IPS-15b (cell line): ENCODE results near the gene ITIH1.

Source experiments
- H3K27me3 ChIP-seq: one replicate; pipeline ENCODE4 v1.6.1; 2013; ENCODE audit warnings: low read length; ENCODE audit not compliant: control insufficient read depth, insufficient read depth
- H3K36me3 ChIP-seq: one replicate; pipeline ENCODE4 v1.6.1; 2013; ENCODE audit warnings: low read length; ENCODE audit not compliant: control insufficient read depth, insufficient read depth
- H3K4me1 ChIP-seq: one replicate; pipeline ENCODE4 v1.6.1; 2013; ENCODE audit warnings: mild to moderate bottlenecking, low read length; ENCODE audit not compliant: control insufficient read depth, insufficient read depth
- H3K4me3 ChIP-seq: one replicate; pipeline ENCODE4 v1.5.1; 2013; ENCODE audit warnings: low read depth, low read length
- H3K9ac ChIP-seq: one replicate; pipeline ENCODE4 v1.6.1; 2013; ENCODE audit warnings: low read depth, mild to moderate bottlenecking, low read length
- H3K9me3 ChIP-seq: one replicate; pipeline ENCODE4 v1.6.1; 2013; ENCODE audit warnings: mild to moderate bottlenecking, low read length; ENCODE audit not compliant: control insufficient read depth, insufficient read depth

Gene ITIH1

GRCh38 chr3:52827441-52827840 is 50.0 kb downstream of the ITIH1 start:
- H3K4me3 ChIP-seq, result no peak overlapping the region
- no peaks in the 10 kb centered on the region for H3K9me3 ChIP-seq
- H3K9ac ChIP-seq, result no peak overlapping the region
- H3K4me1 ChIP-seq, result no peaks in the 10 kb centered on the region
- no peaks in the 10 kb centered on the region for H3K36me3 ChIP-seq
- H3K27me3 ChIP-seq, result no peaks in the 10 kb centered on the region

- H3K36me3 ChIP-seq, result no peaks in the 10 kb centered on the region
- no peaks in the 10 kb centered on the region for H3K9me3 ChIP-seq
- no peaks in the 10 kb centered on the region for H3K27me3 ChIP-seq
- H3K4me1 ChIP-seq, result no peaks in the 10 kb centered on the region
- H3K9ac ChIP-seq, result no peak overlapping the region
- H3K4me3 ChIP-seq, result no peak overlapping the region
Measured at GRCh38 chr3:52827866-52828376, 50.5 kb downstream of the ITIH1 start.

- no peak overlapping the region for H3K4me3 ChIP-seq
- no peaks in the 10 kb centered on the region for H3K27me3 ChIP-seq
- H3K9ac ChIP-seq, result no peak overlapping the region
- H3K9me3 ChIP-seq, result no peaks in the 10 kb centered on the region
- H3K36me3 ChIP-seq, result no peaks in the 10 kb centered on the region
- no peaks in the 10 kb centered on the region for H3K4me1 ChIP-seq
Measured at GRCh38 chr3:52829482-52829881, 52.1 kb downstream of the ITIH1 start.

GRCh38 chr3:52829906-52830463 is 52.6 kb downstream of the ITIH1 start:
- no peak overlapping the region for H3K9ac ChIP-seq
- H3K9me3 ChIP-seq, result no peaks in the 10 kb centered on the region
- peaks cover 1% of the 10 kb centered on the region for H3K36me3 ChIP-seq
- no peaks in the 10 kb centered on the region for H3K4me1 ChIP-seq
- H3K4me3 ChIP-seq, result no peak overlapping the region
- H3K27me3 ChIP-seq, result no peaks in the 10 kb centered on the region

- Histone ChIP-seq H3K4me3 (no peak within 1 kb of the TSS), H3K27me3 (no peaks in the 10 kb centered on the region), H3K9ac (no peak within 1 kb of the TSS), H3K36me3 (peaks cover 4% of the 10 kb centered on the region), H3K4me1 (no peaks in the 10 kb centered on the region), H3K9me3 (no peaks in the 10 kb centered on the region)
Measured at GRCh38 chr3:52830535-52831258, 53.3 kb downstream of the ITIH1 start, which contains the start of gene ITIH4. Gene ITIH4, minus strand, starts transcription at chr3:52830672. Its CDS starts 30 bp downstream, at chr3:52830642.

- no peak overlapping the region for H3K9ac ChIP-seq
- no peaks in the 10 kb centered on the region for H3K27me3 ChIP-seq
- no peaks in the 10 kb centered on the region for H3K9me3 ChIP-seq
- peaks cover 4% of the 10 kb centered on the region for H3K36me3 ChIP-seq
- H3K4me3 ChIP-seq, result no peak overlapping the region
- no peaks in the 10 kb centered on the region for H3K4me1 ChIP-seq
Measured at GRCh38 chr3:52831500-52832301, 54.3 kb downstream of the ITIH1 start.

- Histone ChIP-seq H3K4me1 (no peaks in the 10 kb centered on the region), H3K4me3 (no peak overlapping the region), H3K9me3 (no peaks in the 10 kb centered on the region), H3K9ac (no peak overlapping the region), H3K27me3 (no peaks in the 10 kb centered on the region), H3K36me3 (peaks cover 4% of the 10 kb centered on the region)
Measured at GRCh38 chr3:52833202-52833601, 55.8 kb downstream of the ITIH1 start.

- Histone ChIP-seq H3K4me1 (no peaks in the 10 kb centered on the region), H3K27me3 (no peaks in the 10 kb centered on the region), H3K9ac (peak within 1 kb of the TSS; percentile 37), H3K9me3 (no peaks in the 10 kb centered on the region), H3K36me3 (peaks cover 5% of the 10 kb centered on the region), H3K4me3 (no peak within 1 kb of the TSS)
Measured at GRCh38 chr3:52834871-52835501, 57.6 kb downstream of the ITIH1 start, which contains the start of gene MUSTN1. Gene MUSTN1, minus strand, starts transcription at chr3:52835019. Its CDS starts 71 bp downstream, at chr3:52834948.

GRCh38 chr3:52835766-52836470 is 58.5 kb downstream of the ITIH1 start:
- H3K4me1 ChIP-seq, result no peaks in the 10 kb centered on the region
- H3K9ac ChIP-seq, result no peak overlapping the region
- no peak overlapping the region for H3K4me3 ChIP-seq
- no peaks in the 10 kb centered on the region for H3K27me3 ChIP-seq
- H3K36me3 ChIP-seq, result peaks cover 11% of the 10 kb centered on the region
- no peaks in the 10 kb centered on the region for H3K9me3 ChIP-seq

- H3K4me1 ChIP-seq, result no peaks in the 10 kb centered on the region
- H3K36me3 ChIP-seq, result peaks cover 13% of the 10 kb centered on the region
- H3K9ac ChIP-seq, result no peak overlapping the region
- no peak overlapping the region for H3K4me3 ChIP-seq
- no peaks in the 10 kb centered on the region for H3K9me3 ChIP-seq
- no peaks in the 10 kb centered on the region for H3K27me3 ChIP-seq
Measured at GRCh38 chr3:52836471-52836845, 59.1 kb downstream of the ITIH1 start.

GRCh38 chr3:52836986-52837385 is 59.6 kb downstream of the ITIH1 start:
- no peaks in the 10 kb centered on the region for H3K4me1 ChIP-seq
- no peak overlapping the region for H3K9ac ChIP-seq
- no peak overlapping the region for H3K4me3 ChIP-seq
- no peaks in the 10 kb centered on the region for H3K27me3 ChIP-seq
- H3K36me3 ChIP-seq, result peaks cover 15% of the 10 kb centered on the region
- no peaks in the 10 kb centered on the region for H3K9me3 ChIP-seq
